ENCODE results near the gene RFX4. TPM values are rescaled to one million over a fixed set of nuclear protein-coding genes. Genes with fewer than 3 reads are reported as not detected.

RFX4 gene
- total and polyA plus RNA-seq, 2 of the 13 experiments (the other 11 are each of a cell fraction or from before 2014, with no cell fraction given), result not detected

- TF ChIP-seq ARID5B (CRISPR knock-in tag; IDR thresholded peaks at IDR 0.05), result peak; percentile 49; the same call in 1 of the 2 replicates
- TF ChIP-seq HDAC2 (CRISPR knock-in tag; IDR thresholded peaks at IDR 0.05), result 0 out of 2 replicates have a peak, but pooled peaks have one; percentile 17
- TF ChIP-seq SOX6 (IDR thresholded peaks at IDR 0.05), result no peak
- peak; percentile 86 for TF ChIP-seq SOX6 (CRISPR knock-in tag; IDR thresholded peaks at IDR 0.05)
- peak; percentile 25; the same call in 1 of the 2 replicates for TF ChIP-seq GATAD2A (CRISPR knock-in tag; IDR thresholded peaks at IDR 0.05)
- TF ChIP-seq EP300 (IDR thresholded peaks at IDR 0.05; ENCODE audit: low read depth in 2 of 2, low read length in 2 of 2), result peak in 1 of 2 experiments; percentile 16; a peak in 1 of 4 replicates
- TF ChIP-seq EP300 (CRISPR knock-in tag; IDR thresholded peaks at IDR 0.05; ENCODE audit: borderline replicate concordance), result no peak; the same call in 1 of the 2 replicates
- peak; percentile 25; the same call in 1 of the 2 replicates for TF ChIP-seq ZGPAT (CRISPR knock-in tag; IDR thresholded peaks at IDR 0.05)
- TF ChIP-seq ZBTB34 (CRISPR knock-in tag; IDR thresholded peaks at IDR 0.05), result 0 out of 2 replicates have a peak, but pooled peaks have one; percentile 31
- TF ChIP-seq ASH2L (IDR thresholded peaks at IDR 0.05; ENCODE audit: insufficient read length, low read depth, low read length), result peak; percentile 37
- TF ChIP-seq, protein P1, sequence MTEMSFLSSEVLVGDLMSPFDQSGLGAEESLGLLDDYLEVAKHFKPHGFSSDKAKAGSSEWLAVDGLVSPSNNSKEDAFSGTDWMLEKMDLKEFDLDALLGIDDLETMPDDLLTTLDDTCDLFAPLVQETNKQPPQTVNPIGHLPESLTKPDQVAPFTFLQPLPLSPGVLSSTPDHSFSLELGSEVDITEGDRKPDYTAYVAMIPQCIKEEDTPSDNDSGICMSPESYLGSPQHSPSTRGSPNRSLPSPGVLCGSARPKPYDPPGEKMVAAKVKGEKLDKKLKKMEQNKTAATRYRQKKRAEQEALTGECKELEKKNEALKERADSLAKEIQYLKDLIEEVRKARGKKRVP (CRISPR knock-in tag; IDR thresholded peaks at IDR 0.05), result 0 out of 4 replicates have a peak, but pooled peaks of 1 of the 2 experiments have one; percentile 33
- peak; percentile 27; the same call in 1 of the 2 replicates for TF ChIP-seq RAD51 (IDR thresholded peaks at IDR 0.05; ENCODE audit: borderline replicate concordance)
- peak; percentile 71 for TF ChIP-seq PATZ1 (CRISPR knock-in tag; IDR thresholded peaks at IDR 0.05)
- peak; percentile 25; the same call in 1 of the 2 replicates for TF ChIP-seq FOXA3 (CRISPR knock-in tag; IDR thresholded peaks at IDR 0.05)
- peak; percentile 81 for TF ChIP-seq FOXP4 (CRISPR knock-in tag; IDR thresholded peaks at IDR 0.05)
- TF ChIP-seq PHF21A (CRISPR knock-in tag; IDR thresholded peaks at IDR 0.05), result 0 out of 2 replicates have a peak, but pooled peaks have one; percentile 50
- peak; percentile 79 for TF ChIP-seq BHLHE40 (IDR thresholded peaks at IDR 0.05; ENCODE audit: low read length)
- TF ChIP-seq SP4 (CRISPR knock-in tag; IDR thresholded peaks at IDR 0.05), result no peak
Observed at GRCh38 chr12:106645074-106645421, 62.2 kb downstream of the RFX4 start (continued).
